KBM-7 (cell line): ENCODE measurements around the gene PHLDA1.
A peak's percentile ranks its signal among the peaks of the same experiment; 100 is the strongest.

ENCODE experiments used
- DNase-seq: peaks from one replicate; pipeline ENCODE4 v3.0.0-alpha.2; 2015
- in situ Hi-C: fragments of 300-500 bp; cut with MboI; formaldehyde crosslinking; loops from 2 replicates; pipeline ENCODE4 v1.14.3; 2020; ENCODE audit warnings: low sequenced_read_pairs, low pct_unique_long_range_greater_than_20kb, mixed read lengths

Gene PHLDA1

GRCh38 chr12:76031414-76032042 lies at the start of gene PHLDA1:
PHLDA1 (minus strand) TSS chr12:76031776.
- peak; percentile 98 for DNase-seq
- in situ Hi-C loops, result loop anchor here (25.0 kb wide), 1 partner anchor 494 kb away; no protein-coding TSS in a partner anchor

DNA sequence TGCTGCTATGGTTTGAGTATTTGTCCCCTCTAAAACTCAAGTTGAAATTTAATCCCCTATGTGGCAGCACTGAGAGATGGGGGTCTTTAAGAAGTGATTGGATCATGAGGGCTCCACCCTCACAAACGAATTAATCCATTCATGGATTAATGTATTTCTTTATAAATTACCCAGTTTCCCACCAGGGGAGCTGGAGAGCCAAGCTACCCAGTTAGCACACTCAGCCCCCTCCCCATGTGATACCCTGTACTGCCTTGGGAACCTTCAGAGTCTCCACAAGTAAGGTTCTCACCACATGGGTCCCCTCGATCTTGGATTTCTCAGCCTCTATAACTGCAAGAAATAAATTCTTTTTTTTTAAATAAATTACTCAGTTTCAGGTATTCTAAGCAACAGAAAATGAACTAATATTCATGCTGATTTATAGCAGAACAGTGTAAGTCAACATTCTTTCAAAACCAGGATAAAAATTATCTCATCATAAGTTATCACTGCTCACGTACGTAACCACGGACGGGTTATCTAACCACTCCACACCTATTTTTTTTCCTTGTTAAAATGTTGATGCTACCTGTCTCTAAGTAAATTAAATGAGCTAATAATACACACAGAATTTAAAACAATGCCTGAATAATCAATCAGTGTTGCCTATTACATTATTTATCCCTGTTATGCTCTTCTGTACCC lies 49.3 kb upstream of the PHLDA1 start:
- DNase-seq, result no peak
- in situ Hi-C loops, result no loop called here

GRCh38 chr12:76080017-76080728 lies 48.6 kb upstream of the PHLDA1 start:
- DNase-seq, result no peak
- in situ Hi-C loops, result no loop called here

GRCh38 chr12:76078748-76079147 lies 47.2 kb upstream of the PHLDA1 start:
- in situ Hi-C loops, result no loop called here
- DNase-seq, result no peak

- DNase-seq, result no peak
- in situ Hi-C loops, result no loop called here
Measured at GRCh38 chr12:76075448-76075847, 43.9 kb upstream of the PHLDA1 start.

DNA sequence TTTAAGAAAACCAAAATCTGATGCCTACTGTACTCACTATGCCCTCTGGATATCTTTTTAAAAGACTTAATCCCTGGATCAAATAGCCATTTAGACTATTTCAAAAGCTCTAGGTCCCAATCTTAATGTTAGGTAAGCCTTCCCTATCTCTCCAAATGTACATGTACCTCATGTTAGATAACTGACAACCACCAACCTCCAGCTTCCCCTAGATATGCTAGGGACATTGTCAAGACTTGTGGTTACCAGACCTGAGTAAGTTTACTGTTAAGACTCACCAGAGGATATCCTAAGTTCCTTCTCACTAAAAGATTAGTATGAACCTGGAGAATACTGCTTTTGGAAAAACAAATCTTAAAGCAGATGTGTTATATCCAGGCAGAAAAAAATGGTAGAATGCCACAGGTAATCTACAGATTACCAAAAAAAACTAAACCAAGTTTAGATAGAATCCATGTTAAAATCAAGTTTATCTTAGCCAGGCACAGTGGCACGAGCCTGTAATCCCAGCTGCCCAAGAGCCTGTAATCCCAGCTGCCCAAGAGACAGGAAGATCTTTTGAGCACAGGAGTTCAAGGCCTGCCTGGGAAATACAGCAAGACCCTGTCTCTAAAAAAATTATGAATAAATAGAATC lies 43.2 kb upstream of the PHLDA1 start:
- in situ Hi-C loops, result no loop called here
- peak; percentile 37 for DNase-seq

- DNase-seq, result no peak
- in situ Hi-C loops, result no loop called here
Measured at GRCh38 chr12:76073561-76073960, 42.0 kb upstream of the PHLDA1 start.

- in situ Hi-C loops, result no loop called here
Measured at GRCh38 chr12:76072568-76072967, 41.0 kb upstream of the PHLDA1 start.

GRCh38 chr12:76069339-76069738 lies 37.8 kb upstream of the PHLDA1 start:
- in situ Hi-C loops, result no loop called here
- no peak for DNase-seq

More at GRCh38 chr12:76072568-76072967, 41.0 kb upstream of the PHLDA1 start:
- DNase-seq, result no peak

DNA sequence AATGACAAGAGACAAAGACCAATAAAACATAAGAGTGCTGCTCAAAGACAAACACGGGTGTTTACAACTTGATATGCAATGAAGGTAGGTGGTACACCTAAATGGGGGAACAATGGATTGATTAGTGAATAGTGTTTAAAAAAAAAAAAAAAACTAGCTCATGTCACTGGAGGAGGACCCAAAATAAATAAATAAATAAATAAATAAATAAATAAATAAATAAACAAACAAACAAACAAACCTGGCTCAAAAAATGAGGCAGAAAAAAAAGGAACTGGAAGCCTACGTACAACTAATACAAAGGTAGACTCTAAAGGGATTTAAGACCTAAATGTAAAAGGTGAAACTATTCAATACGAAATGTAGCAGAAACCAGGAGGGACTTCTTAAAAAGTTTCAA lies 34.3 kb upstream of the PHLDA1 start:
- in situ Hi-C loops, result no loop called here
- no peak for DNase-seq

GRCh38 chr12:76064904-76065303 lies 33.3 kb upstream of the PHLDA1 start:
- in situ Hi-C loops, result no loop called here

DNA sequence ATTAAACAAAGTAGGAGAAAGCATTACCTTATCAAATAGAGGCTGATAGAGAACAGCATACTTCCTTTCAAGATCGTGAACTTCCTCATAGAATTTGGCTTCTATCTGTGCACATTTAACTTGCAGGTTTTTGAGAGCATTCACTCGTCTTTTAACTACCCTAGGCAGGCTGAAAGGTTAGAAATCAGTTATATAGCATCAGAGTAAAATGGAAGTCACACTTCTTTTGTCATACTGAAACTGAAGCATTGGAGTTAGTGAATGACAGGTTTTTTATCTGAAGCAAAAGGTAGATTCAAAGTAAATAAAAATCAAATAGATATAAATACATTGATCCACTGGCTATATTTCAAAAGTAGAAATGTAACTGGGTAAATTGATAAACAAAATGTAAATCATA lies 28.5 kb upstream of the PHLDA1 start:
- no peak for DNase-seq
- in situ Hi-C loops, result no loop called here

More at GRCh38 chr12:76064904-76065303, 33.3 kb upstream of the PHLDA1 start:
- no peak for DNase-seq

- DNase-seq, result no peak
- in situ Hi-C loops, result no loop called here
Measured at GRCh38 chr12:76057326-76057725, 25.8 kb upstream of the PHLDA1 start.

DNA sequence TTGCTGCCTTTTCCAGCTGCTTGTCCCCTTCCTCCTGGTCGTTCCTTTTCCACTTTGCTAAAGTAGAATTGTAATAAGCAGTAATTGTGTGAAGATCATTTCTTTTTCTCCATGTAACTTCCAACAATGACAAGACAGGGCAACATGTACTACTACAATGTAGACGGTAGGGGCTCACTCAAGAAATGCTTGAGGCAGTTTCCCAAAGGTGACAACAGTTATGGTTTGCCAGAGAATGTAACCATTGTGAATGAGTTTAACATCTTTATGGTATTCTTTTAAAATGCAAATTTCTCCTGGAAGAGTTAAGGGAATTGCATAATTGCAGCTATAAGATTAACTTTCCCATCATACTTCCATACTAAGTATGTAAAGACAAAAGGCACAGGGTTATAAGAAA lies 23.8 kb upstream of the PHLDA1 start:
- in situ Hi-C loops, result no loop called here
- no peak for DNase-seq

DNA sequence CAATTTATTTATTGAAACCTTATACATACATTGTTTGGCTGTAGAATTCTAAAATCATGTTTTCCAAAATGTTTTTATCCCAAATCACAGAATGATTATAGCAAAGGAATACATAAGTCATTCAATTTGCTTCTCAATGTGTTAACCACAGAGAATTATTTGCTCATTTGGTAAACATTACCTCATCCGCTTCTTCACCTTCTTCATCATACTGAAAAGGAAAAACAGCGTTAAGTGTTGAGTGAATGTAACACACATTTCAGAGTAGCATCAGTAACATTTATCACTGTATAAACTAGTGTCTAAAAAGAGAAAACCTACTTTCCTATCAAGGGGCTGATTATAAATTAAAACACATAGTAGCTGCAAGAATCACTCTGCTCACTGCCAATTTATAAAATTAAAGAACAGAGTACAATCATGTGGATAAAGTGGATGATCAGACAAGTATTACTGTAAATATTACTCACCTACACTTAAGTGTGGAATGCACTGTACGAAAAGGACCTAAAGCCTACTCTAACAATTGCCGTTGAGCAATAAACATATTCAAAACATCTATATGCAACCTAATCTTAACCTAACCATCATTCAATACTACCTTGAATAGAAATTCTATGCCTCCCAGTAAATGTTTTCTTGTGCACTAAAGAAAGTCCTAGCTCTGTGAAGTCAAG lies 18.1 kb upstream of the PHLDA1 start:
- in situ Hi-C loops, result loop anchor here (25.0 kb wide), 1 partner anchor 512 kb away; no protein-coding TSS in a partner anchor
- DNase-seq, result no peak

GRCh38 chr12:76047742-76048141 lies 16.2 kb upstream of the PHLDA1 start:
- in situ Hi-C loops, result loop anchor here (25.0 kb wide), 1 partner anchor 510 kb away; no protein-coding TSS in a partner anchor
- no peak for DNase-seq

DNA sequence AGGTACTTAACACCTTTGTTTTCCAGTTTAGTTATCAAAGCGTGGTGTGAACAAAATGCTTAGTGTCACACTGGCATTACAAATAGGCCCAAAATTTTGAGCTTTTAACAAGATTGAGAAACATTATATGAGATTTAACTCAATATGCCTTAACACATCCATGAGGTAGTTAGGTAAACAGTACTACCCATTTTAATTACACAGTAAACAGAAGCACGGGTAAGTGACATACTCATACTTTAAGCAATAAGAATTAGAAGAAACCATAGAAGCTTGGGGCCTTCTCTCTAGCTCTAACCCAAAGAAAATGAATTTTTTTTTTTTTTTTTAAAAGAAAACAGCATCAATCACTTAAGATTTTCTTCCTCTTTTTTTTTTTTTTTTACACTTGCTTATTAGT lies 15.5 kb upstream of the PHLDA1 start:
- no peak for DNase-seq
- in situ Hi-C loops, result loop anchor here (25.0 kb wide), 1 partner anchor 510 kb away; no protein-coding TSS in a partner anchor

DNA sequence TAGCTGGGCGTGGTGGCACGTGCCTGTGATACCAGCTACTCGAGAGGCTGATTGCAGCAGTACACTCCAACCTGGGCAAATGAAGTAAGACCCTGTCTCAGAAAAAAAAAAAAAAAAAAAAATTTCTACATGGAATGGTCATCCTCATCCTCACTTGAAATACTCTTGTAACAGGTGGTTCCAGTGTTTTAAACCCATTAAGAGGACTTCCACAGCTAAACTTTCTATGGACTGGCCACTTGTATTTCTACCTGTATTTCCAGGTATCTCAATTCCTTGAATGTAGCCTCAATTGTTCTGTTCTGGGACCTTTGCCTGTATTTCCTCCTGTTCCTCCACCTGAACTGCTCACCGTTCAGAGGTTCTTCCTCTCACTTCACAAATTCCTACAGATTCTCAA lies 11.8 kb upstream of the PHLDA1 start:
- no peak for DNase-seq
- in situ Hi-C loops, result loop anchor here (25.0 kb wide), 1 partner anchor 506 kb away; no protein-coding TSS in a partner anchor

- in situ Hi-C loops, result loop anchor here (25.0 kb wide), 1 partner anchor 505 kb away; no protein-coding TSS in a partner anchor
- DNase-seq, result no peak
Measured at GRCh38 chr12:76042147-76042546, 10.6 kb upstream of the PHLDA1 start.
